ENCODE measurements around the gene ANGPTL1. TPM values are rescaled to one million over a fixed set of nuclear protein-coding genes. Genes with fewer than 3 reads are reported as not detected.

ANGPTL1 gene
- total and polyA plus RNA-seq, 2 of the 8 experiments (the other 6 are each of a cell fraction or from before 2014, with no cell fraction given), result not detected

- H3K23me2 ChIP-seq (ENCODE audit: low read depth, low read length), result no peaks in the 10 kb centered on the region
- TF ChIP-seq CEBPB (IDR thresholded peaks at IDR 0.05; ENCODE audit: low read depth, low read length), result no peak
- no peak for TF ChIP-seq TBP (IDR thresholded peaks at IDR 0.05; ENCODE audit: low read depth, low read length)
- no peak for TF ChIP-seq CHD1 (IDR thresholded peaks at IDR 0.05; ENCODE audit: low read depth, low read length)
- no peak for TF ChIP-seq BCL11A (IDR thresholded peaks at IDR 0.05; ENCODE audit: low read depth in 2 of 2, low read length in 2 of 2)
- no peak for TF ChIP-seq CBX8 (IDR thresholded peaks at IDR 0.05; ENCODE audit: borderline replicate concordance, low read depth, low read length)
- no peak for TF ChIP-seq KDM1A (IDR thresholded peaks at IDR 0.05; ENCODE audit: borderline replicate concordance, low read length)
- TF ChIP-seq TCF12 (IDR thresholded peaks at IDR 0.05; ENCODE audit: low read depth, low read length), result no peak
- no peak for TF ChIP-seq JUN (IDR thresholded peaks at IDR 0.05; ENCODE audit: low read depth, low read length)
- TF ChIP-seq HDAC6 (IDR thresholded peaks at IDR 0.05; ENCODE audit: low read depth, low read length), result no peak
- TF ChIP-seq POU5F1 (IDR thresholded peaks at IDR 0.05; ENCODE audit: low read depth, low read length), result no peak
- TF ChIP-seq TEAD4 (IDR thresholded peaks at IDR 0.05; ENCODE audit: low read depth, low read length), result no peak
- no peak for TF ChIP-seq CTCF (IDR thresholded peaks at IDR 0.05; ENCODE audit: control extremely low read depth in 1 of 3, insufficient read depth in 1 of 3, low read depth in 1 of 3, low read length in 3 of 3)
- TF ChIP-seq RBBP5 (IDR thresholded peaks at IDR 0.05; ENCODE audit: borderline replicate concordance, low read depth, low read length), result no peak
- H3K23ac ChIP-seq (ENCODE audit: insufficient read length), result no peak overlapping the region
- no peak overlapping the region for H2AFZ ChIP-seq (ENCODE audit: low read length)
- no peaks in the 10 kb centered on the region for H4K20me1 ChIP-seq (replicated peaks in 1 of 2; ENCODE audit: control insufficient read depth in 1 of 2, insufficient read depth in 2 of 2, low read length in 2 of 2)
- H3K14ac ChIP-seq (ENCODE audit: insufficient read length), result no peak overlapping the region
- CTCF ChIA-PET (ENCODE audit: partially characterized antibody), result interaction anchor here (2.4 kb wide), 1 partner anchor 116 kb away, joined by 12 read pairs; no protein-coding TSS in a partner anchor
- no peak overlapping the region for H2BK12ac ChIP-seq (ENCODE audit: low read depth, low read length)
- H4K5ac ChIP-seq (ENCODE audit: insufficient read length, low read depth, low read length), result no peak overlapping the region
- no peak overlapping the region for H3K27ac ChIP-seq (ENCODE audit: low read depth, low read length)
- H3K9ac ChIP-seq (replicated peaks in 1 of 4; ENCODE audit: extremely low read depth in 1 of 4, low read depth in 3 of 4, low read length in 3 of 4), result no peak overlapping the region
- 96% methylated on average over 2 of the region's 2 CpGs; no CpG with 5 or more reads in 1 of the 2 experiments for WGBS, 2 experiments (ENCODE audit: extremely low coverage in 1 of 2, insufficient coverage in 1 of 2, insufficient read length in 1 of 2, insufficient replicate concordance in 2 of 2, low coverage in 1 of 2, low lambda C conversion rate in 2 of 2, missing lambda C conversion rate in 1 of 2)
- H2AK5ac ChIP-seq (ENCODE audit: low read depth, low read length), result no peak overlapping the region
- no peak overlapping the region for H3K4ac ChIP-seq (replicated peaks; ENCODE audit: insufficient read length, low read depth, low read length)
- H3K9me3 ChIP-seq (ENCODE audit: insufficient read depth in 2 of 2, low read depth in 1 of 2, low read length in 1 of 2), result no peaks in the 10 kb centered on the region
- H2BK120ac ChIP-seq (replicated peaks; ENCODE audit: low read depth, low read length), result no peak overlapping the region
- no peak overlapping the region for H4K8ac ChIP-seq (ENCODE audit: extremely low read depth, insufficient read depth, low read length)
- H4K91ac ChIP-seq (replicated peaks; ENCODE audit: insufficient read length, low read length), result no peak overlapping the region
- no peak overlapping the region for H2BK20ac ChIP-seq (ENCODE audit: low read length)
- no peak overlapping the region for H3K4me2 ChIP-seq (ENCODE audit: insufficient read depth in 1 of 2, low read depth in 2 of 2, low read length in 2 of 2)
- DNase-seq (ENCODE audit: low read depth in 1 of 2, low spot score in 2 of 2) (no peak), FAIRE-seq (no peak)
- H3K79me1 ChIP-seq (ENCODE audit: low read depth, low read length), result no peaks in the 10 kb centered on the region
- H3K4me3 ChIP-seq (ENCODE audit: extremely low read depth in 1 of 4, insufficient read depth in 2 of 4, low read depth in 3 of 4, low read length in 4 of 4), result no peak overlapping the region
- H2BK5ac ChIP-seq (ENCODE audit: low read depth, low read length), result no peak overlapping the region
- POLR2A ChIA-PET (ENCODE audit: partially characterized antibody), result no interaction called here
- no peak overlapping the region for H2BK15ac ChIP-seq (ENCODE audit: low read length)
- H3K79me2 ChIP-seq (ENCODE audit: control insufficient read depth in 1 of 2, insufficient read depth in 2 of 2, low read length in 2 of 2), result no peaks in the 10 kb centered on the region
- peaks cover 0 to 19% (median 2%) of the 10 kb centered on the region in 4 experiments; a peak in 3 of 8 replicates for H3K36me3 ChIP-seq (ENCODE audit: control insufficient read depth in 2 of 4, insufficient read depth in 4 of 4, low read length in 3 of 4)
- no peaks in the 10 kb centered on the region for H3K4me1 ChIP-seq (replicated peaks in 1 of 4; ENCODE audit: control insufficient read depth in 3 of 4, insufficient read depth in 4 of 4, low read length in 3 of 4)
- H3K27me3 ChIP-seq (replicated peaks in 1 of 4; ENCODE audit: control insufficient read depth in 3 of 4, extremely low read depth in 1 of 4, insufficient read depth in 3 of 4, low read length in 3 of 4), result no peaks in the 10 kb centered on the region
- no peak overlapping the region for H3K18ac ChIP-seq (ENCODE audit: extremely low read depth, low read length)
- H3K56ac ChIP-seq (replicated peaks; ENCODE audit: insufficient read length, low read depth, low read length), result no peak overlapping the region
Observed at GRCh38 chr1:178886551-178886950, 15.7 kb upstream of the ANGPTL1 start.

Data from H1 (cell line).